Measurements from ENCODE around the gene KLRK1.

DNA sequence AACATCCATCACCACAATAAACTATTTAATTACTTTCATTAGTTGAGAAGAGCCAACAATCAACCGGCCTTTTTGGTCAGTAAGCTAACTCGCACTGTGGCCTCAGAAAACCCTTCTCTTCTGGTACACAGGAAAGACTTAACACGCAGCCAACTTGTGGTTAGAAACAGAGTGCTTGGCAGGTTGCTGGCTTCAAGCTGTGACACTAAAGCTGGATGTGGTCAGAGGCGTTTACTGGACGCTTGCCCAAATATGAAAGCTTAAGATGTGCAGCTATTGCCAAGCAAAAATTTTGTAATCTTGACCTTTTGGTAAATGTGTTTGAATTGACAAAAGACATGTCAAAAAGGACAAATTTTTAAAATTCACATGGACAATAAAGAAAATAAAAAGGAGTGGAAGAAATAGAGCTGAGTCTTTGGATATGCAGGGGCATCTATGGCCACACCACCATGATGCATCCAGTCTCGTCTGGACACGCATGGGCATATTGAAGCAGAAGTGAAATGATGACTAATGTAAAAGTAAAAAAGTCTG, 2.6 kb upstream of the KLRK1 start:
- TF ChIP-seq, protein P1, sequence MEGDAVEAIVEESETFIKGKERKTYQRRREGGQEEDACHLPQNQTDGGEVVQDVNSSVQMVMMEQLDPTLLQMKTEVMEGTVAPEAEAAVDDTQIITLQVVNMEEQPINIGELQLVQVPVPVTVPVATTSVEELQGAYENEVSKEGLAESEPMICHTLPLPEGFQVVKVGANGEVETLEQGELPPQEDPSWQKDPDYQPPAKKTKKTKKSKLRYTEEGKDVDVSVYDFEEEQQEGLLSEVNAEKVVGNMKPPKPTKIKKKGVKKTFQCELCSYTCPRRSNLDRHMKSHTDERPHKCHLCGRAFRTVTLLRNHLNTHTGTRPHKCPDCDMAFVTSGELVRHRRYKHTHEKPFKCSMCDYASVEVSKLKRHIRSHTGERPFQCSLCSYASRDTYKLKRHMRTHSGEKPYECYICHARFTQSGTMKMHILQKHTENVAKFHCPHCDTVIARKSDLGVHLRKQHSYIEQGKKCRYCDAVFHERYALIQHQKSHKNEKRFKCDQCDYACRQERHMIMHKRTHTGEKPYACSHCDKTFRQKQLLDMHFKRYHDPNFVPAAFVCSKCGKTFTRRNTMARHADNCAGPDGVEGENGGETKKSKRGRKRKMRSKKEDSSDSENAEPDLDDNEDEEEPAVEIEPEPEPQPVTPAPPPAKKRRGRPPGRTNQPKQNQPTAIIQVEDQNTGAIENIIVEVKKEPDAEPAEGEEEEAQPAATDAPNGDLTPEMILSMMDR (IDR thresholded peaks at IDR 0.05) = no peak
- no peak for TF ChIP-seq POLR2A (IDR thresholded peaks at IDR 0.05)
